ENCODE data around the gene ARHGAP15.

The ARHGAP15 gene

GRCh38 chr2:143803936-143804335 is 674.7 kb downstream of the ARHGAP15 start:
- no peak for TF ChIP-seq CTCF (IDR thresholded peaks at IDR 0.05; ENCODE audit: borderline replicate concordance, insufficient read depth, low read depth, low read length)
- no peak overlapping the region for H3K4me3 ChIP-seq (ENCODE audit: low read depth, low read length)

- TF ChIP-seq CTCF (IDR thresholded peaks at IDR 0.05; ENCODE audit: borderline replicate concordance, insufficient read depth, low read depth, low read length): no peak
- H3K4me3 ChIP-seq (ENCODE audit: low read depth, low read length): no peak overlapping the region
Observed at GRCh38 chr2:143805666-143806065, 676.4 kb downstream of the ARHGAP15 start.

- TF ChIP-seq CTCF (IDR thresholded peaks at IDR 0.05; ENCODE audit: borderline replicate concordance, insufficient read depth, low read depth, low read length): no peak
- no peak overlapping the region for H3K4me3 ChIP-seq (ENCODE audit: low read depth, low read length)
Observed at GRCh38 chr2:143807192-143807591, 678.0 kb downstream of the ARHGAP15 start.

DNA sequence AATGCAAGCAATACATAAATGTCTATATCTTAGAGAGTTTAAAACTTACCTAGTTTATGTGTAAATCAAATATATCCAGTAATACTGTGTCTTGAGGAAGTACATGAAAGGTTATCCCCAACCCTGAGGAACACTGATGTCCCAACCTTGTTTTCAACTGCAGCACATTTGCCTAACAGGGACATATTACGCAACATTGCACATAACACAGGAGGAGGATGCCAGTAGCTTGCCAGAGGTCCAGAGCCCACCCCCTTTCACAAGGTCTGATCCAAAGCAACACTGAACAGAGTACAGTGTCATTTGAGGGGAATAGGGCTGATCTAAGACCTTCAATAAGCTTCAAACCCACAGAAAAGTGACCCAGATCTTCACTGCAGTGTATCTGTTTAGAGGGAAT is 678.5 kb downstream of the ARHGAP15 start:
- no peak for TF ChIP-seq CTCF (IDR thresholded peaks at IDR 0.05; ENCODE audit: borderline replicate concordance, insufficient read depth, low read depth, low read length)
- no peak overlapping the region for H3K4me3 ChIP-seq (ENCODE audit: low read depth, low read length)

GRCh38 chr2:143808166-143808565 is 678.9 kb downstream of the ARHGAP15 start:
- no peak for TF ChIP-seq CTCF (IDR thresholded peaks at IDR 0.05; ENCODE audit: borderline replicate concordance, insufficient read depth, low read depth, low read length)
- no peak overlapping the region for H3K4me3 ChIP-seq (ENCODE audit: low read depth, low read length)

GRCh38 chr2:143815082-143815481 is 685.9 kb downstream of the ARHGAP15 start:
- H3K4me3 ChIP-seq (ENCODE audit: low read depth, low read length): no peak overlapping the region
- no peak for TF ChIP-seq CTCF (IDR thresholded peaks at IDR 0.05; ENCODE audit: borderline replicate concordance, insufficient read depth, low read depth, low read length)

- TF ChIP-seq CTCF (IDR thresholded peaks at IDR 0.05; ENCODE audit: borderline replicate concordance, insufficient read depth, low read depth, low read length): no peak
- no peak overlapping the region for H3K4me3 ChIP-seq (ENCODE audit: low read depth, low read length)
Observed at GRCh38 chr2:143816916-143817315, 687.7 kb downstream of the ARHGAP15 start.

Data from GM12875 (cell line).